Stimulated activated CD4-positive, alpha-beta T cell treated with anti-CD3 and anti-CD28 coated beads, Interleukin-15, amount 100 ng/mL, for 24 hours (primary cell): ENCODE data around the gene RASD1.

Source experiments
- DNase-seq: peaks from one replicate; pipeline ENCODE4 v3.0.0-alpha.2; 2020

RASD1 gene

GRCh38 chr17:17496189-17497064 lies at the start of gene RASD1:
RASD1 (minus strand) TSS chr17:17496395; CDS start chr17:17496181, 214 bp downstream.
- DNase-seq, result peak; percentile 88

GRCh38 chr17:17545984-17546383 lies 49.8 kb upstream of the RASD1 start:
- no peak for DNase-seq

GRCh38 chr17:17545031-17545820 lies 49.0 kb upstream of the RASD1 start:
- DNase-seq, result no peak

- no peak for DNase-seq
Observed at GRCh38 chr17:17542906-17543635, 46.9 kb upstream of the RASD1 start.

- DNase-seq, result no peak
Observed at GRCh38 chr17:17541640-17542001, 45.4 kb upstream of the RASD1 start.

- no peak for DNase-seq
Observed at GRCh38 chr17:17540935-17541639, 44.9 kb upstream of the RASD1 start.

- no peak for DNase-seq
Observed at GRCh38 chr17:17540278-17540906, 44.2 kb upstream of the RASD1 start.

GRCh38 chr17:17539591-17539990 lies 43.4 kb upstream of the RASD1 start:
- no peak for DNase-seq

GRCh38 chr17:17538417-17539391 lies 42.5 kb upstream of the RASD1 start:
- DNase-seq, result no peak

GRCh38 chr17:17537311-17538099 lies 41.3 kb upstream of the RASD1 start:
- DNase-seq, result no peak

- DNase-seq, result no peak
Observed at GRCh38 chr17:17536702-17537101, 40.5 kb upstream of the RASD1 start.

- DNase-seq, result no peak
Observed at GRCh38 chr17:17535957-17536356, 39.8 kb upstream of the RASD1 start.

GRCh38 chr17:17533901-17534441 lies 37.8 kb upstream of the RASD1 start:
- DNase-seq, result no peak

- DNase-seq, result no peak
Observed at GRCh38 chr17:17532991-17533390, 36.8 kb upstream of the RASD1 start.

GRCh38 chr17:17531156-17531555 lies 35.0 kb upstream of the RASD1 start:
- no peak for DNase-seq

GRCh38 chr17:17528696-17529652 lies 32.8 kb upstream of the RASD1 start:
- DNase-seq, result no peak

GRCh38 chr17:17527956-17528500 lies 31.8 kb upstream of the RASD1 start:
- no peak for DNase-seq

- DNase-seq, result no peak
Observed at GRCh38 chr17:17527534-17527933, 31.3 kb upstream of the RASD1 start.
